Keratinocyte (primary cell): ENCODE results near the gene SCMH1.
A peak's percentile ranks its signal among the peaks of the same experiment; 100 is the strongest.

ENCODE experiments used
- CTCF ChIP-seq, 3 experiments: IDR thresholded peaks in 1 of 3; conservative IDR thresholded peaks in 1 of 3; optimal IDR thresholded peaks in 1 of 3; 2 replicates in 2 of 3; 3 replicates in 1 of 3; pipeline versions ENCODE3 to v1.5.1; 2011; ENCODE audit warnings: low read length in 3 of 3, mild to moderate bottlenecking in 3 of 3, moderate library complexity in 2 of 3, control low read depth in 1 of 3, inconsistent platforms in 1 of 3; ENCODE audit not compliant: insufficient read depth in 2 of 3; ENCODE audit errors: extremely low read depth in 1 of 3
- EZH2 ChIP-seq: IDR thresholded peaks from one replicate; pipeline ENCODE4 v1.6.1; 2012; ENCODE audit warnings: inconsistent platforms, mild to moderate bottlenecking, low read length, moderate library complexity

- TF ChIP-seq CTCF (optimal IDR thresholded peaks at IDR 0.05 in 1 of 3, IDR thresholded peaks at IDR 0.05 in 1 of 3, conservative IDR thresholded peaks at IDR 0.05 in 1 of 3; ENCODE audit: extremely low read depth in 1 of 3, insufficient read depth in 2 of 3, low read length in 3 of 3) = peak; percentile 91 to 92 (median 91)
- no peak for TF ChIP-seq EZH2
These were observed 40.7 kb upstream of the SCMH1 start for GRCh38 chr1:41282679-41283317.
